ENCODE measurements around the gene C13orf46.

DNA sequence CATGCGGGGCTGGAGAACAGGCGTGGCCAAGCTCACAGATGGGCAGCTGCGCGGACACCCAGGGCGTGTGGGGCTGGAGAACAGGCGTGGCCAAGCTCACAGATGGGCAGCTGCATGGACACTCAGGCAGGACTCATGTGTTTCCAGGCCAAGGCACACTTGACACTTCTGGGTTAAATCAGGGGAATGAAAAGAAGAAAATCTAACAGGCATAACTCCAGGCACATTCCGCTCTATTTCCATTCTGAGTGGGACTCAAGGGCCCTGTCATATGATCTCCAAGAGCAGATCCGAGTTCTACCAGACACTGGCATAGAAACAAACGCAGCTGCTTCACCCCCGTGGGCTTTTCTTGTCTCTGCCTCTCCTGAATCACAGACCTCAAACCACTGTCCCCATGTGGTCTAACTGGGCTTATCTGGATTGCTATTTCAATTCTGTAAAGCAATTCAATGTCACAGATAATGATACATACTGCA, 17.4 kb upstream of the C13orf46 start:
- TF ChIP-seq, protein P1, sequence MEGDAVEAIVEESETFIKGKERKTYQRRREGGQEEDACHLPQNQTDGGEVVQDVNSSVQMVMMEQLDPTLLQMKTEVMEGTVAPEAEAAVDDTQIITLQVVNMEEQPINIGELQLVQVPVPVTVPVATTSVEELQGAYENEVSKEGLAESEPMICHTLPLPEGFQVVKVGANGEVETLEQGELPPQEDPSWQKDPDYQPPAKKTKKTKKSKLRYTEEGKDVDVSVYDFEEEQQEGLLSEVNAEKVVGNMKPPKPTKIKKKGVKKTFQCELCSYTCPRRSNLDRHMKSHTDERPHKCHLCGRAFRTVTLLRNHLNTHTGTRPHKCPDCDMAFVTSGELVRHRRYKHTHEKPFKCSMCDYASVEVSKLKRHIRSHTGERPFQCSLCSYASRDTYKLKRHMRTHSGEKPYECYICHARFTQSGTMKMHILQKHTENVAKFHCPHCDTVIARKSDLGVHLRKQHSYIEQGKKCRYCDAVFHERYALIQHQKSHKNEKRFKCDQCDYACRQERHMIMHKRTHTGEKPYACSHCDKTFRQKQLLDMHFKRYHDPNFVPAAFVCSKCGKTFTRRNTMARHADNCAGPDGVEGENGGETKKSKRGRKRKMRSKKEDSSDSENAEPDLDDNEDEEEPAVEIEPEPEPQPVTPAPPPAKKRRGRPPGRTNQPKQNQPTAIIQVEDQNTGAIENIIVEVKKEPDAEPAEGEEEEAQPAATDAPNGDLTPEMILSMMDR (IDR thresholded peaks at IDR 0.05) = no peak
- TF ChIP-seq ZFX (IDR thresholded peaks at IDR 0.05; ENCODE audit: borderline replicate concordance) = no peak

Measured in 22Rv1 (cell line).